Measurements from ENCODE around the gene TMCC1.
"Not testable (repeated sequence)": the region's sequence is repeated elsewhere in the genome, so short reads cannot be mapped to it uniquely, and the experiment has no call there.

TMCC1 gene

GRCh38 chr3:129893581-129894070, at the start of gene TMCC1:
TMCC1 (minus strand) TSS chr3:129893711.
- peak; percentile 84 for DNase-seq
- in situ Hi-C loops (cut with HindIII; ENCODE audit: low pct_ligation_motif_present, low pct_unique_long_range_greater_than_20kb, low sequenced_read_pairs): no loop called here

DNA sequence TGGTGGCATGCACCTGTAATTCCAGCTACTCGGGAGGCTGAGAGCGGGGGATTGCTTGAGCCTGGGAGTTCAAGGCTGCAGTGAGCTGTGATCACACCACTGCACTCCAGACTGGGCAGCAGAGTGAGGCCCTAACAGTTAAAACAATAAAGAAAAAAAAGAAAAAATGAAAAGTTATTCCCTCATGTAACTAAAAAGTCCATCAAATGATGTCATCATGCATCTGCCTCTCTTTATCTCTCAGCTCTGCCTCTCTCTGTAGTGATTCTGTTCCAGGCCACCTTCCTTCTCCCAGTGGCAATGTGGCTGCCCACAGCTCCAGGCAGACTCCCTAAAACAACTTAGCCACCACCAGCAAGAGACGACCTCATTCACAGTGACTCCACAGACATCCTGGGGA, 49.5 kb upstream of the TMCC1 start:
- in situ Hi-C loops (cut with HindIII; ENCODE audit: low pct_ligation_motif_present, low pct_unique_long_range_greater_than_20kb, low sequenced_read_pairs): no loop called here
- DNase-seq: no peak

- peak; percentile 57 for DNase-seq
- in situ Hi-C loops (cut with HindIII; ENCODE audit: low pct_ligation_motif_present, low pct_unique_long_range_greater_than_20kb, low sequenced_read_pairs): no loop called here
Measured at GRCh38 chr3:129942296-129942695, 48.8 kb upstream of the TMCC1 start.

- DNase-seq: no peak
- in situ Hi-C loops (cut with HindIII; ENCODE audit: low pct_ligation_motif_present, low pct_unique_long_range_greater_than_20kb, low sequenced_read_pairs): no loop called here
Measured at GRCh38 chr3:129940086-129940485, 46.6 kb upstream of the TMCC1 start.

GRCh38 chr3:129938140-129938930, 44.8 kb upstream of the TMCC1 start:
- in situ Hi-C loops (cut with HindIII; ENCODE audit: low pct_ligation_motif_present, low pct_unique_long_range_greater_than_20kb, low sequenced_read_pairs): no loop called here
- no peak for DNase-seq

GRCh38 chr3:129937717-129938116, 44.2 kb upstream of the TMCC1 start:
- DNase-seq: no peak
- in situ Hi-C loops (cut with HindIII; ENCODE audit: low pct_ligation_motif_present, low pct_unique_long_range_greater_than_20kb, low sequenced_read_pairs): no loop called here

GRCh38 chr3:129936757-129937156, 43.2 kb upstream of the TMCC1 start:
- peak; percentile 14 for DNase-seq

GRCh38 chr3:129934234-129935123, 41.0 kb upstream of the TMCC1 start:
- in situ Hi-C loops (cut with HindIII; ENCODE audit: low pct_ligation_motif_present, low pct_unique_long_range_greater_than_20kb, low sequenced_read_pairs): no loop called here
- peak; percentile 31 for DNase-seq

More at GRCh38 chr3:129936757-129937156, 43.2 kb upstream of the TMCC1 start:
- in situ Hi-C loops (cut with HindIII; ENCODE audit: low pct_ligation_motif_present, low pct_unique_long_range_greater_than_20kb, low sequenced_read_pairs): no loop called here

- no peak for DNase-seq
- in situ Hi-C loops (cut with HindIII; ENCODE audit: low pct_ligation_motif_present, low pct_unique_long_range_greater_than_20kb, low sequenced_read_pairs): no loop called here
Measured at GRCh38 chr3:129933471-129933870, 40.0 kb upstream of the TMCC1 start.

GRCh38 chr3:129929383-129929782, 35.9 kb upstream of the TMCC1 start:
- in situ Hi-C loops (cut with HindIII; ENCODE audit: low pct_ligation_motif_present, low pct_unique_long_range_greater_than_20kb, low sequenced_read_pairs): no loop called here
- DNase-seq: no peak

DNA sequence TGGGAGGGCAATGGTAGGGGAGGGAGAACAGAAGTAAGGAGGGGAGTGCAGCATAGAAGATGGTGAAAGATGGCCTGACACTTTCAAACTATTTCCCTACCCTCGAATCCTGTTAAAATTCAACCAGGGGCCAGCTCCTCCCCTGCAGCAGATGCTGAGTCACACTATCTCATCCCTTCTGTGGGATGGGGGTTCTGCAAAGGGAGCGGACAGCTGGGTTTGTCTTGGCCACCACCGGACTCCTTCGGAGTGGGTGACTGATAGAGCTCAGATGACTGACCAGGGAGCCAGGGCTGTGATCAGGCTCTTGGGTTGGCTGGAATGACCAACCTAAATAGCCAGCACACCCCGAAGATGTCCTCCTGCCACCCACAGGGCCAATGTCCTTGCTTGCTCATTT, 33.6 kb upstream of the TMCC1 start:
- in situ Hi-C loops (cut with HindIII; ENCODE audit: low pct_ligation_motif_present, low pct_unique_long_range_greater_than_20kb, low sequenced_read_pairs): no loop called here
- peak; percentile 57 for DNase-seq

DNA sequence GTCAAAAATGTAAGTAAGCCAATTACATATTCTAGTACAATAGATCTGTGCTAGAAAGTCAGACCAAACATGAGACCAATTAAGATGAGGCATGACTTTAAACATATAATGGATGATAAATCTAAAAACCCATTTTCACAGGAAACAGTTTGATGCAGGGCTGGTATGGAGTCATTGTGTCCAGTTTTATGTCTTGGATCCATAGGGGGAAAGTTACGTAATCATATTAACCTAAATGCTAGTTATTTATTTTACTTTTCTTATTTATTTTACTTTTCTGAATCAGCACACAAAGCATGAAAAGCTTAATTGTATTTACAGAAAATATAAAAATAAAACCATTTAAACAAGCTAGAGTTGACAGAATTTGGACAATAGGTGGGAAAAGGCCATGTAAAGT, 26.3 kb upstream of the TMCC1 start:
- in situ Hi-C loops (cut with HindIII; ENCODE audit: low pct_ligation_motif_present, low pct_unique_long_range_greater_than_20kb, low sequenced_read_pairs): no loop called here
- DNase-seq: no peak

DNA sequence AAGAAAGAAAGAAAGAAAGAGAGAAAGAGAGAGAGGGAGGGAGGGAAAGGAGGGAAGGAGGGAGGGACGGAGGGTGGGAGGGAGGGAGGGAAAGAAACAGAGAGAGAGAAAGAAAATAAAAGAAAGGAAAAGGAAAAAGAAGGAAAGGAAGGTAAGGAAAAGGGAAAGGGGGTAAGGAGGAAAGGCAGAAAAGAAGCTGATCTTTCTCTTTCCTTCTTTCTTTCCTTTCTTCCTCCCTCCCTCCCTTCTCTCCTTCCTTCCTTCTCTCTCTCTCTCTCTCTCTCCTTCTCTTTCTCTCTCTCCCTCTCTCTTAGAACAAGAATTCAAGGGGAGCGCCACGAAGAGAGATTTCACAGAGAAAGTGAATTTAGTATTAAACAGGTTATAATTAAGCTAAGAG, 25.8 kb upstream of the TMCC1 start:
- in situ Hi-C loops (cut with HindIII; ENCODE audit: low pct_ligation_motif_present, low pct_unique_long_range_greater_than_20kb, low sequenced_read_pairs): no loop called here
- no peak for DNase-seq

GRCh38 chr3:129918461-129918860, 24.9 kb upstream of the TMCC1 start:
- in situ Hi-C loops (cut with HindIII; ENCODE audit: low pct_ligation_motif_present, low pct_unique_long_range_greater_than_20kb, low sequenced_read_pairs): no loop called here
- DNase-seq: no peak

DNA sequence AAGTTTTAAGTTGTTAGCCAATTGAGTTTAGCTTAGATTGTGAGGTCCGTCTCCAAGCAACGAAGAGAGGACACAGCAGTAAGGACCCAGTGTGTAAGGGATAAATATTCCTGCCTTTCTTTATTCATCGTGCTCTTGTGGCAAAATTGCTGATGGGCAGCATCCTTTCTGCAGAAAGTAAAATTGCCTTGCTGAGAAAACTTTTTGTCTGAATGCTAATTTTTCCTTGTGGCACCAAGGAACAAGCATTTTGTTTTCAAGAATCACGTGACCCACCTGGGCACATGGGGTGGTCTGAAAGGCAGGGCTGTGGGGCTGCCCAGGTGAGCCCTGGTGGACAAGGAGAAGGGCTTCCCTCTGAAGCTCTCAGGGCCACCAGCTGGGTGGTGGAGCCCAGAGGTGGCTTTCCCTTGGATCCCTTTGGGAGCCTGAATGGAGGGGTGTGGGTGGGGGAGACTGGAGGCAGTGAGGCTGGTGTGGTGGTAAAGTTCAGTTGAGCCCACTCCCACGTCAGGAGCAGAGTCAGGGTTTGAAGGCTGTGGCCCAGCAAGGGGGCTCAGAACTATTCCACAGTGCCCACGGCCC, 24.0 kb upstream of the TMCC1 start:
- DNase-seq: no peak
- in situ Hi-C loops (cut with HindIII; ENCODE audit: low pct_ligation_motif_present, low pct_unique_long_range_greater_than_20kb, low sequenced_read_pairs): no loop called here

GRCh38 chr3:129913618-129914017, 20.1 kb upstream of the TMCC1 start:
- in situ Hi-C loops (cut with HindIII; ENCODE audit: low pct_ligation_motif_present, low pct_unique_long_range_greater_than_20kb, low sequenced_read_pairs): no loop called here
- DNase-seq: no peak

- DNase-seq: no peak
- in situ Hi-C loops (cut with HindIII; ENCODE audit: low pct_ligation_motif_present, low pct_unique_long_range_greater_than_20kb, low sequenced_read_pairs): no loop called here
Measured at GRCh38 chr3:129911261-129911861, 17.9 kb upstream of the TMCC1 start.

- DNase-seq; in situ Hi-C loops (cut with HindIII; ENCODE audit: low pct_ligation_motif_present, low pct_unique_long_range_greater_than_20kb, low sequenced_read_pairs): not testable (repeated sequence)
Measured at GRCh38 chr3:129909235-129909634, 15.7 kb upstream of the TMCC1 start.

- DNase-seq: no peak
- in situ Hi-C loops (cut with HindIII; ENCODE audit: low pct_ligation_motif_present, low pct_unique_long_range_greater_than_20kb, low sequenced_read_pairs): no loop called here
Measured at GRCh38 chr3:129908417-129908816, 14.9 kb upstream of the TMCC1 start.

Data from ACHN (cell line).